ENCODE measurements around the gene RAPSN.

RAPSN gene

DNA sequence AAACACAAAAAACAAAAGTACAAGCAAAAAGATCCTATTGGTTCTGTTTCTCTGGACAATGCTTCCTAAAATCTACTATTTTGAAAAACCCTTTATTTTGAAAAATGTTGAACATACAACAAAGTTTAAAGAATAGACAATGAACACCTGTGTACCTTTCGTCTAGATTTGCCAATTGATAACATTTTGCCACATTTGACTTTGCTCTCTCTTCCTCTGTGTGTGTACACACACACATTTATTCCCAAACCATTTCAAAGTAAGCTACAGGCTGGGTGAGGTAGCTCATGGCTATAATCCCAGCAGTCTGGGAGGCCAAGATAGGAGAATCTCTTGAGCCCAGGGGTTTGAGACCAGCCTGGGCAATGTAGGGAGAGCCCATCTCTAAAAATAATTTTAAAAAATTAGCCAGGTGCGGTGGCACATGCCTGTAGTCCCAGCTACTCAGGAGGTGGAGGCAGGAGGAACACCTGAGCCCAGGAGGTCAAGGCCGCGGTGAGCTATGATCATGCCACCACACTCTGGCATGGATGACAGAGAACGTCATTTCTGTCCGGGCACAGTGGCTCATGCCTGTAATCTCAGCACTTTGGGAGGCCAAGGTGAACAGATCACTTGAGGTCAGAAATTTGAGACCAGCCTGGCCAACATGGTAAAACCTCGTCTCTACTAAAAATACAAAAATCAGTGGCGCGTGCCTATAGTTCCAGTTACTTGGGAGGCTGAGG is 17.4 kb downstream of the RAPSN start:
- H2AK5ac ChIP-seq (ENCODE audit: low read depth, low read length): no peak overlapping the region
- H2BK15ac ChIP-seq (ENCODE audit: low read length): no peak overlapping the region
- H3K27me3 ChIP-seq (ENCODE audit: control insufficient read depth in 3 of 3, insufficient read depth in 3 of 3, low read depth in 1 of 3, low read length in 3 of 3): no peaks in the 10 kb centered on the region
- H3K79me1 ChIP-seq (ENCODE audit: low read depth, low read length): no peaks in the 10 kb centered on the region
- no peaks in the 10 kb centered on the region for H3K36me3 ChIP-seq (replicated peaks in 1 of 2; ENCODE audit: control insufficient read depth in 2 of 2, insufficient read depth in 2 of 2, low read length in 2 of 2)
- H4K91ac ChIP-seq (ENCODE audit: low read depth, low read length, poor library complexity): no peak overlapping the region
- H2AFZ ChIP-seq (ENCODE audit: low read length): no peak overlapping the region
- no peak overlapping the region for H3K4me3 ChIP-seq (ENCODE audit: low read length in 2 of 2)
- H3K23ac ChIP-seq (ENCODE audit: low read depth, low read length, poor library complexity): no peak overlapping the region
- H3K18ac ChIP-seq (ENCODE audit: low read length): no peak overlapping the region
- DNase-seq (ENCODE audit: low spot score): no peak
- no peak overlapping the region for H3K9ac ChIP-seq (ENCODE audit: low read depth, low read length, poor library complexity)
- no peaks in the 10 kb centered on the region for H3K9me3 ChIP-seq (replicated peaks in 1 of 2; ENCODE audit: control insufficient read depth in 2 of 2, insufficient read depth in 1 of 2, low read depth in 1 of 2, low read length in 2 of 2)
- H4K8ac ChIP-seq (ENCODE audit: low read depth, low read length): no peak overlapping the region
- no peak overlapping the region for H2BK12ac ChIP-seq (ENCODE audit: low read length)
- no peak overlapping the region for H2BK5ac ChIP-seq (ENCODE audit: low read length)
- no peak overlapping the region for H3K14ac ChIP-seq (ENCODE audit: low read length)
- H2BK120ac ChIP-seq (ENCODE audit: low read depth, low read length): no peak overlapping the region
- no peak overlapping the region for H3K4me2 ChIP-seq (ENCODE audit: insufficient read depth, low read length, poor library complexity, severe bottlenecking)
- no peak overlapping the region for H3K27ac ChIP-seq (replicated peaks; ENCODE audit: low read length)
- no peaks in the 10 kb centered on the region for H3K4me1 ChIP-seq (ENCODE audit: control insufficient read depth in 2 of 2, insufficient read depth in 1 of 2, low read depth in 1 of 2, low read length in 2 of 2)
- H3K4ac ChIP-seq (ENCODE audit: low read length): no peak overlapping the region
- no CpG with 5 or more reads among the region's 9 CpGs for WGBS, 2 donors (ENCODE audit: extremely low coverage in 2 of 2, insufficient read length in 2 of 2, insufficient replicate concordance in 1 of 2)

DNA sequence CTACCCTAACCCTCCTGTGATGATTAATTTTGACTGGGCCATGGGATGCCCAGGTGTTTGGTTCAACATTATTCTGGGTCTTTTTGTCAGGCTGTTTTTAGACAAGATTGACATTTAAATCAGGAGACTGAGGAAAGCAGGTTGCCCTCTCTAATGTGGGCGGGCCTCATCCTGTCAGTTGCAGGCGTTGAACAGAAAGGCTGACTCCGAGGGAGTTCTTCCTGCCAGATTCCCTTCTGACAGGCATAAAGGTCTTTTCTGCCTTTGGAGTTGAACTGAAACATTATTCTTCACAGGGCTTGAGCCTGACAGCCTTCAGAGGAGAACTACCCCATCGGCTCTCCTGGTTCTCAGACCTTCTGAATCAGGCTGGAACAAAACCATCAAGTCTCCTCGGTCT is 18.4 kb downstream of the RAPSN start:
- DNase-seq (ENCODE audit: low spot score): no peak
- Histone ChIP-seq H4K91ac (ENCODE audit: low read depth, low read length, poor library complexity) (no peak overlapping the region), H2BK120ac (ENCODE audit: low read depth, low read length) (no peak overlapping the region), H3K4me2 (ENCODE audit: insufficient read depth, low read length, poor library complexity, severe bottlenecking) (no peak overlapping the region), H2BK15ac (ENCODE audit: low read length) (no peak overlapping the region), H2AFZ (ENCODE audit: low read length) (peak overlapping the region; percentile 80), H3K79me1 (ENCODE audit: low read depth, low read length) (no peaks in the 10 kb centered on the region), H2BK12ac (ENCODE audit: low read length) (no peak overlapping the region), H3K14ac (ENCODE audit: low read length) (no peak overlapping the region), H3K9me3 (replicated peaks in 1 of 2; ENCODE audit: control insufficient read depth in 2 of 2, insufficient read depth in 1 of 2, low read depth in 1 of 2, low read length in 2 of 2) (no peaks in the 10 kb centered on the region), H3K9ac (ENCODE audit: low read depth, low read length, poor library complexity) (no peak overlapping the region), H2BK5ac (ENCODE audit: low read length) (no peak overlapping the region), H3K27me3 (ENCODE audit: control insufficient read depth in 3 of 3, insufficient read depth in 3 of 3, low read depth in 1 of 3, low read length in 3 of 3) (no peaks in the 10 kb centered on the region), H3K4me3 (ENCODE audit: low read length in 2 of 2) (no peak overlapping the region), H3K27ac (replicated peaks; ENCODE audit: low read length) (no peak overlapping the region), H2AK5ac (ENCODE audit: low read depth, low read length) (no peak overlapping the region), H3K18ac (ENCODE audit: low read length) (no peak overlapping the region), H4K8ac (ENCODE audit: low read depth, low read length) (no peak overlapping the region), H3K4me1 (ENCODE audit: control insufficient read depth in 2 of 2, insufficient read depth in 1 of 2, low read depth in 1 of 2, low read length in 2 of 2) (no peaks in the 10 kb centered on the region), H3K23ac (ENCODE audit: low read depth, low read length, poor library complexity) (no peak overlapping the region), H3K4ac (ENCODE audit: low read length) (no peak overlapping the region), H3K36me3 (replicated peaks in 1 of 2; ENCODE audit: control insufficient read depth in 2 of 2, insufficient read depth in 2 of 2, low read length in 2 of 2) (no peaks in the 10 kb centered on the region)
- WGBS, 2 donors (ENCODE audit: extremely low coverage in 2 of 2, insufficient read length in 2 of 2, insufficient replicate concordance in 1 of 2): no CpG with 5 or more reads among the region's 5 CpGs

DNA sequence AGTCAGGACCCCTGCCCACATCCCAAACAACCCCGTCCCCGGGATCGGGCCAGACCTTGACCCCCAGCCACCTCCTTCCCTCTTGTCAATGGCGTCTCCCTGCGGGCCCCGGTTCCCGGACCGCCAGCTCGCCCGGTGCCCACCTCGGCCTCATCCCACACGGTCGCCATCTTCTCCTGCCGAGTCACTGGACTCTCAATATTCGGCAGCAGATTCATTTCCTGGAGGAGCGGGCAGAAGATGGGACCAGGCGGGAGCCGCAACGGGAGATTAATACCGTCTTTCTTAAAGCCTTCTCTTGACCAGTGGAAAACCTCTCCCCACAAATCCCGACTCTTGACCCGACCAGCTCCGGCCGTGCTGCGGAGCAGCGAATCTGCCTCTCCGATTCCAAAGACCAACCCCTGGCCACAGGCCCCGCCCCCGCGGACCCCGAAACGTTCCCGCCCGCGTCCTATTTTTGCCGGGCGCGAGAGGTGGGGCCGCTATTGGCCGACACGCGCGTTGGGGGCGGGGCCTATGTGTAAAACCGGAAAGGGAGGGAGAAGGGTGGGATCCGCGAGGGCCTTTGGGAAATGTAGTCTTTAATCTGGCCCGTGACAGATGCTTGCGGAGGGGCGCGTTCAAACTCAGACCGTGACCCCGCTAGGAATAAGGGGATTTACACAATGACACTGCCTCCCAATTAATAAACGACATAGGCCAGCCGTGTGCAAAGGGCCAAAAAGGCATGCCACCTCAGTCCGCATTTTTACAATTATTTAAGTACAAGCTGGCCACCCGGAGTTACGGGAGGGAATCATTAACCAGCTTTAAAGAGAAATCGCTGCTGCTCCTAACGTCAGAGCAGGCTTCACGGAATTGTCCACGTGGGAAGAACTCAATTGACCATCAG is 22.6 kb downstream of the RAPSN start, which contains the start of gene PSMC3:
PSMC3 (minus strand) TSS at position 378 of the 895 bp plus-strand sequence; CDS start at position 218, 160 bp downstream.
- H2AFZ ChIP-seq (ENCODE audit: low read length): peak within 1 kb of the TSS; percentile 98
- H3K4me2 ChIP-seq (ENCODE audit: insufficient read depth, low read length, poor library complexity, severe bottlenecking): peak within 1 kb of the TSS; percentile 78
- no peak within 1 kb of the TSS for H3K14ac ChIP-seq (ENCODE audit: low read length)
- no peak within 1 kb of the TSS for H2BK15ac ChIP-seq (ENCODE audit: low read length)
- H2BK5ac ChIP-seq (ENCODE audit: low read length): peak within 1 kb of the TSS; percentile 7
- H3K79me1 ChIP-seq (ENCODE audit: low read depth, low read length): peaks cover 7% of the 10 kb centered on the region
- H3K27me3 ChIP-seq (ENCODE audit: control insufficient read depth in 3 of 3, insufficient read depth in 3 of 3, low read depth in 1 of 3, low read length in 3 of 3): no peaks in the 10 kb centered on the region
- peak; percentile 98 for DNase-seq (ENCODE audit: low spot score)
- no peak within 1 kb of the TSS for H2BK12ac ChIP-seq (ENCODE audit: low read length)
- no peak within 1 kb of the TSS for H2BK120ac ChIP-seq (ENCODE audit: low read depth, low read length)
- H3K23ac ChIP-seq (ENCODE audit: low read depth, low read length, poor library complexity): peak within 1 kb of the TSS; percentile 1
- H3K18ac ChIP-seq (ENCODE audit: low read length): peak within 1 kb of the TSS; percentile 48
- no peak within 1 kb of the TSS for H2AK5ac ChIP-seq (ENCODE audit: low read depth, low read length)
- H4K91ac ChIP-seq (ENCODE audit: low read depth, low read length, poor library complexity): no peak within 1 kb of the TSS
- peaks cover 3 to 7% of the 10 kb centered on the region in 2 donors for H3K4me1 ChIP-seq (ENCODE audit: control insufficient read depth in 2 of 2, insufficient read depth in 1 of 2, low read depth in 1 of 2, low read length in 2 of 2)
- no CpG with 5 or more reads among the region's 62 CpGs for WGBS, 2 donors (ENCODE audit: extremely low coverage in 2 of 2, insufficient read length in 2 of 2, insufficient replicate concordance in 1 of 2)
- H3K4ac ChIP-seq (ENCODE audit: low read length): no peak within 1 kb of the TSS
- peaks cover 28 to 39% of the 10 kb centered on the region in 2 donors for H3K36me3 ChIP-seq (replicated peaks in 1 of 2; ENCODE audit: control insufficient read depth in 2 of 2, insufficient read depth in 2 of 2, low read length in 2 of 2)
- no peak within 1 kb of the TSS for H4K8ac ChIP-seq (ENCODE audit: low read depth, low read length)
- H3K9me3 ChIP-seq (replicated peaks in 1 of 2; ENCODE audit: control insufficient read depth in 2 of 2, insufficient read depth in 1 of 2, low read depth in 1 of 2, low read length in 2 of 2): no peaks in the 10 kb centered on the region
- peak within 1 kb of the TSS; percentile 58 for H3K27ac ChIP-seq (replicated peaks; ENCODE audit: low read length)
- H3K9ac ChIP-seq (ENCODE audit: low read depth, low read length, poor library complexity): peak within 1 kb of the TSS; percentile 83
- peak within 1 kb of the TSS; percentile 94 to 98 for H3K4me3 ChIP-seq (ENCODE audit: low read length in 2 of 2)

GRCh38 chr11:47425611-47426010 is 23.3 kb downstream of the RAPSN start:
- peak overlapping the region; percentile 1 for H3K23ac ChIP-seq (ENCODE audit: low read depth, low read length, poor library complexity)
- no peak overlapping the region for H4K91ac ChIP-seq (ENCODE audit: low read depth, low read length, poor library complexity)
- H3K9me3 ChIP-seq (replicated peaks in 1 of 2; ENCODE audit: control insufficient read depth in 2 of 2, insufficient read depth in 1 of 2, low read depth in 1 of 2, low read length in 2 of 2): no peaks in the 10 kb centered on the region
- peak overlapping the region; percentile 98 for H2AFZ ChIP-seq (ENCODE audit: low read length)
- peaks cover 7% of the 10 kb centered on the region for H3K79me1 ChIP-seq (ENCODE audit: low read depth, low read length)
- H3K4me3 ChIP-seq (ENCODE audit: low read length in 2 of 2): peak overlapping the region; percentile 94 to 98
- no peak overlapping the region for H4K8ac ChIP-seq (ENCODE audit: low read depth, low read length)
- no peak overlapping the region for H2BK12ac ChIP-seq (ENCODE audit: low read length)
- no peak overlapping the region for H3K27ac ChIP-seq (replicated peaks; ENCODE audit: low read length)
- H2AK5ac ChIP-seq (ENCODE audit: low read depth, low read length): no peak overlapping the region
- DNase-seq (ENCODE audit: low spot score): no peak
- H3K14ac ChIP-seq (ENCODE audit: low read length): no peak overlapping the region
- peak overlapping the region; percentile 78 for H3K4me2 ChIP-seq (ENCODE audit: insufficient read depth, low read length, poor library complexity, severe bottlenecking)
- peak overlapping the region; percentile 83 for H3K9ac ChIP-seq (ENCODE audit: low read depth, low read length, poor library complexity)
- no CpG with 5 or more reads among the region's 14 CpGs for WGBS, 2 donors (ENCODE audit: extremely low coverage in 2 of 2, insufficient read length in 2 of 2, insufficient replicate concordance in 1 of 2)
- H2BK15ac ChIP-seq (ENCODE audit: low read length): no peak overlapping the region
- H3K4ac ChIP-seq (ENCODE audit: low read length): no peak overlapping the region
- peaks cover 32 to 45% of the 10 kb centered on the region in 2 donors for H3K36me3 ChIP-seq (replicated peaks in 1 of 2; ENCODE audit: control insufficient read depth in 2 of 2, insufficient read depth in 2 of 2, low read length in 2 of 2)
- H3K18ac ChIP-seq (ENCODE audit: low read length): peak overlapping the region; percentile 48
- H2BK5ac ChIP-seq (ENCODE audit: low read length): peak overlapping the region; percentile 7
- H2BK120ac ChIP-seq (ENCODE audit: low read depth, low read length): no peak overlapping the region
- peaks cover 3 to 7% of the 10 kb centered on the region in 2 donors for H3K4me1 ChIP-seq (ENCODE audit: control insufficient read depth in 2 of 2, insufficient read depth in 1 of 2, low read depth in 1 of 2, low read length in 2 of 2)
- H3K27me3 ChIP-seq (ENCODE audit: control insufficient read depth in 3 of 3, insufficient read depth in 3 of 3, low read depth in 1 of 3, low read length in 3 of 3): no peaks in the 10 kb centered on the region
